ENCODE data around the gene NINJ1. TPM values are rescaled to one million over a fixed set of nuclear protein-coding genes. Genes with fewer than 3 reads are reported as not detected.

The NINJ1 gene
- total RNA-seq, 6 experiments from 2014 or later = 35.6 to 103 (median 65.1) TPM

DNA sequence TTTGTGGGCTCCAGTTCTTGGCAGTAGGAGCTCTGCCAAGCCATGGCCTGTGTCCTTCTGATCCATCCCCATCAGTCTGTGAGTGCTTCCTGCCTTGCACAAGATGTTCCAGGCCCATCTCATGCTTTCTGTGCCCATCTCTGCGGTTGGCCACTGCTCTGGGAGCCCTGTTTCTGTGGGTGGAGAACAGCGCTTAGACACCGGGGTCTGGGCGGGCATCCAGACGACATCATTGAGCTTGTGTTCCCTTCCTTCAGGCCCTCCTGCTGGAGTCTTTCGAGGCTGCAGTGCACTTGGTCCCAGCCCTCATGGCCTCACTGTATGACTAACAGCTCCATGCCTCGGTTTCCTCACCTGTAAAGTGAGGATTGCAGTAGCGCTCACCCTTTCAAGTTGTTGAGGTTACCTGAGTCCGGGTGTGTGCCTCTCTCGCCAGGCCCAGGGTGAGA lies 52.9 kb downstream of the NINJ1 start:
- Histone ChIP-seq H3K36me3 (peaks cover 0 to 4% (median 0%) of the 10 kb centered on the region in 4 donors), H3K9me3 (no peaks in the 10 kb centered on the region), H3K4me3 (no peak overlapping the region), H3K4me1 (no peaks in the 10 kb centered on the region), H3K27ac (no peak overlapping the region), H3K27me3 (no peaks in the 10 kb centered on the region)
- ATAC-seq = no peak
- 93% methylated on average over 3 of the region's 10 CpGs for WGBS (ENCODE audit: insufficient coverage, low coverage, low lambda C conversion rate, missing lambda C conversion rate)
- DNase-seq = peak in 2 of 3 donors; percentile 7 to 28
- no peak for TF ChIP-seq POLR2A (IDR thresholded peaks at IDR 0.05)
- TF ChIP-seq, protein P1, sequence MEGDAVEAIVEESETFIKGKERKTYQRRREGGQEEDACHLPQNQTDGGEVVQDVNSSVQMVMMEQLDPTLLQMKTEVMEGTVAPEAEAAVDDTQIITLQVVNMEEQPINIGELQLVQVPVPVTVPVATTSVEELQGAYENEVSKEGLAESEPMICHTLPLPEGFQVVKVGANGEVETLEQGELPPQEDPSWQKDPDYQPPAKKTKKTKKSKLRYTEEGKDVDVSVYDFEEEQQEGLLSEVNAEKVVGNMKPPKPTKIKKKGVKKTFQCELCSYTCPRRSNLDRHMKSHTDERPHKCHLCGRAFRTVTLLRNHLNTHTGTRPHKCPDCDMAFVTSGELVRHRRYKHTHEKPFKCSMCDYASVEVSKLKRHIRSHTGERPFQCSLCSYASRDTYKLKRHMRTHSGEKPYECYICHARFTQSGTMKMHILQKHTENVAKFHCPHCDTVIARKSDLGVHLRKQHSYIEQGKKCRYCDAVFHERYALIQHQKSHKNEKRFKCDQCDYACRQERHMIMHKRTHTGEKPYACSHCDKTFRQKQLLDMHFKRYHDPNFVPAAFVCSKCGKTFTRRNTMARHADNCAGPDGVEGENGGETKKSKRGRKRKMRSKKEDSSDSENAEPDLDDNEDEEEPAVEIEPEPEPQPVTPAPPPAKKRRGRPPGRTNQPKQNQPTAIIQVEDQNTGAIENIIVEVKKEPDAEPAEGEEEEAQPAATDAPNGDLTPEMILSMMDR (IDR thresholded peaks at IDR 0.05) = no peak
- intact Hi-C loops (cut with DNase I) = no loop called here

DNA sequence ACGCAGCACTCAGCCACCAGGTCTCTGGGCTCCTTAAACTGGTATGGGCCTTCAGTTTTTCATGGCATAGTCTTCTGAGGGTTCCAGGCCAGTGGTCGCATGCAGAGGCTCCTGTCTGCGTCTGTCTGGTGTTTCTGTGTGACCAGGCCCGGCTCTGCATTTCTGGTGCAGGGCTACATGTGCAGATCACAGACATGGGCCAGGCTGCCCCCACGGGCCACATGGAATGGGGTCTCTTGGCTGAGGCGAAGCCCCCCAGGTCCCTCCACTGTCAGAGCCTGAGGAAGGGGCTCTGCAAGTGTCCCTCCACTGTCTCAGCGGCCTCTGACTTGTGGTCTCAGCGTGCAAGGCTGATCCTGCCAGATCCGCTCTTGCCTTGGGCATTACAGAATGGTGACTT lies 53.6 kb downstream of the NINJ1 start:
- no peak for TF ChIP-seq POLR2A (IDR thresholded peaks at IDR 0.05)
- TF ChIP-seq, protein P1 (IDR thresholded peaks at IDR 0.05) = no peak
- ATAC-seq (no peak), DNase-seq (peak in 2 of 3 donors; percentile 26 to 36)

DNA sequence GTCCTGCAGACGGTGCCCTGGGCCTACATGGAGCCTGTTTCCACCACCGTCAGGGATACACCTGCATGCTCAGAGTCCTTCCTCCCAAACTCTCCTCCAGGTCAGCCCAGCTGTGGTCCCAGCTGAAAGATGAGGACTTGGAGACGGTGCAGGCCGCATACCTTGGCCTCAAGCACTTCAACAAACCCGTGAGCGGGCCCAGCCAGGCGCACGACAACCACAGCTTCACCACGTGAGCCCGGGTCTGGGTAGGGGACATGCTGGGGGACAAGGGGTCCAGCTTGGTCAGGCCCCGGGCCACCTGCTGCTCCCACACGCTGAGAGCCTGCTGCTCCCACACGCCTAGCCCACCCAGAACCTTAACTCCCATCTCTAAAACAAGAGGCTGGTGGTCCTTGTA lies 54.7 kb downstream of the NINJ1 start:
- intact Hi-C loops (cut with DNase I) = no loop called here
- Histone ChIP-seq H3K27me3 (no peaks in the 10 kb centered on the region), H3K4me1 (no peaks in the 10 kb centered on the region), H3K27ac (no peak overlapping the region), H3K4me3 (no peak overlapping the region), H3K9me3 (no peaks in the 10 kb centered on the region), H3K36me3 (no peaks in the 10 kb centered on the region)
- ATAC-seq (no peak), DNase-seq (peak in 2 of 3 donors; percentile 27 to 31)
- TF ChIP-seq, protein P1 (IDR thresholded peaks at IDR 0.05) = no peak
- no peak for TF ChIP-seq POLR2A (IDR thresholded peaks at IDR 0.05)
- no CpG with 5 or more reads among the region's 13 CpGs for WGBS (ENCODE audit: insufficient coverage, low coverage, low lambda C conversion rate, missing lambda C conversion rate)

More for the DNA sequence above, 53.6 kb downstream of the NINJ1 start:
- H3K36me3 ChIP-seq = peaks cover 0 to 4% (median 0%) of the 10 kb centered on the region in 4 donors
- no peak overlapping the region for H3K4me3 ChIP-seq
- intact Hi-C loops (cut with DNase I) = no loop called here
- H3K27ac ChIP-seq = no peak overlapping the region
- WGBS (ENCODE audit: insufficient coverage, low coverage, low lambda C conversion rate, missing lambda C conversion rate) = 100% methylated on average over 1 of the region's 9 CpGs
- no peaks in the 10 kb centered on the region for H3K4me1 ChIP-seq
- no peaks in the 10 kb centered on the region for H3K27me3 ChIP-seq
- no peaks in the 10 kb centered on the region for H3K9me3 ChIP-seq

DNA sequence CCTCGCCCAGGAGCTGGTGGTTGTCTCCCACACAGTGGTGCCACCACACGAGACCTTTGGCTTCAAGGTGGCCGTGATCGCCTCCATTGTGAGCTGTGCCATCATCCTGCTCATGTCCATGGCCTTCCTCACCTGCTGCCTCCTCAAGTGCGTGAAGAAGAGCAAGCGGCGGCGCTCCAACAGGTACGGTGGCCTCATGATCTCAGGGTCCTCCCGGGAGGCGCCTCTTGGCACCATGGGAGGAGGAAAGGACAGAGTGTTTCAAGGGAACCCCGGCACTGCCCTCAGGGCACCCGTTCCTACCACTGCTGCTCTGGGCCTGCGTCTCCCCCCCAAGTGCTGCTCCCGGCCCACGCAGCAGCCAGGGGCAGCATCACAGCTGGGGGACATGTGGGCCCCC lies 56.2 kb downstream of the NINJ1 start:
- Histone ChIP-seq H3K4me1 (peaks cover 0 to 2% (median 0%) of the 10 kb centered on the region in 4 donors), H3K27me3 (no peaks in the 10 kb centered on the region), H3K9me3 (no peaks in the 10 kb centered on the region), H3K4me3 (no peak overlapping the region), H3K36me3 (no peaks in the 10 kb centered on the region), H3K27ac (no peak overlapping the region)
- 99% methylated on average over 11 of the region's 16 CpGs for WGBS (ENCODE audit: insufficient coverage, low coverage, low lambda C conversion rate, missing lambda C conversion rate)
- peak in 1 of 3 donors; percentile 28 for DNase-seq
- intact Hi-C loops (cut with DNase I) = no loop called here
- no peak for ATAC-seq
- TF ChIP-seq, protein P1 (IDR thresholded peaks at IDR 0.05) = no peak
- no peak for TF ChIP-seq POLR2A (IDR thresholded peaks at IDR 0.05)

DNA sequence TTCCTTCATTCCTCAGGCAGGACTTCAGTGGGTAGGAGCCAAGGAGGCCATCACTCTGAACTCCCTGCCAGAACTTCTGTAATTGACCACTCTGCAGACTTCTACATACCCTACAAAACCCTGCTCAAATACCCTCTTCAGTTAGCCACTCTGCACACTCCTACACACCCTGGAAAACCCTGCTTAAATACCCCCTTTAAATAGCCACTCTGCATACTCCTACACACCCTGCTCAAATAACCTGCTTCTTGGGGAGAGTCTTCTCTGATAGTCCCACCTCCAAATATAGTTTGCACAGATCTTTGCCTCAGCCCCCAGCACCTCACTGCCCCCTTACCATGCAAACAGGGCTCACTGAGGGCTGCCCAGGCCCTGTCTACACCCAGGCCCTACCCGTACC lies 56.7 kb downstream of the NINJ1 start:
- ATAC-seq (no peak), DNase-seq (no peak)
- TF ChIP-seq, protein P1 (IDR thresholded peaks at IDR 0.05) = no peak
- TF ChIP-seq POLR2A (IDR thresholded peaks at IDR 0.05) = no peak
- WGBS (ENCODE audit: insufficient coverage, low coverage, low lambda C conversion rate, missing lambda C conversion rate) = 100% methylated on average over 1 of the region's 1 CpG
- Histone ChIP-seq H3K27ac (no peak overlapping the region), H3K4me1 (peaks cover 0 to 7% (median 0%) of the 10 kb centered on the region in 4 donors), H3K9me3 (no peaks in the 10 kb centered on the region), H3K4me3 (no peak overlapping the region), H3K27me3 (no peaks in the 10 kb centered on the region), H3K36me3 (no peaks in the 10 kb centered on the region)
- intact Hi-C loops (cut with DNase I) = no loop called here
